H1 (cell line): ENCODE results near the gene SPANXD. TPM values are rescaled to one million over a fixed set of nuclear protein-coding genes. Genes with fewer than 3 reads are reported as not detected.

ENCODE experiments used
- CTCF ChIA-PET: fragments of 300-600 bp; sonication (Branson Sonifier 250); formaldehyde crosslinking; loops from one replicate; lab custom pipeline; 2021; ENCODE audit not compliant: partially characterized antibody; lab: Charles Lee
- POLR2A ChIA-PET: fragments of 300-600 bp; sonication (Branson Sonifier 250); formaldehyde crosslinking; loops from one replicate; lab custom pipeline; 2021; ENCODE audit warnings: inconsistent platforms; ENCODE audit not compliant: partially characterized antibody; lab: Charles Lee
- DNase-seq, 2 experiments: peaks; one replicate each; pipeline versions ENCODE4 v3.0.0 to v3.0.0-alpha.2; 2010 to 2022; ENCODE audit warnings: low spot score in 2 of 2, low read depth in 1 of 2, mixed read lengths in 1 of 2
- FAIRE-seq: peaks from 2 replicates; lab custom pipeline; 2011; peaks lifted over from hg19 to GRCh38; lab: Jason Lieb, UNC
- H2AFZ ChIP-seq: 2 replicates; pipeline ENCODE4 v1.8.1; 2012; ENCODE audit warnings: low read length, inconsistent platforms
- H2AK5ac ChIP-seq: 2 replicates; pipeline ENCODE4 v1.6.1; 2013; ENCODE audit warnings: low read depth, low read length
- H2BK120ac ChIP-seq: replicated peaks from 2 replicates; pipeline ENCODE3; 2013; ENCODE audit warnings: low read depth, low read length, inconsistent platforms
- H2BK12ac ChIP-seq: 2 replicates; pipeline ENCODE4 v1.6.1; 2013; ENCODE audit warnings: low read depth, low read length
- H2BK15ac ChIP-seq: 2 replicates; pipeline ENCODE4 v1.6.1; 2013; ENCODE audit warnings: low read length
- H2BK20ac ChIP-seq: 2 replicates; pipeline ENCODE4 v1.6.1; 2013; ENCODE audit warnings: low read length
- H2BK5ac ChIP-seq: 2 replicates; pipeline ENCODE4 v1.6.1; 2013; ENCODE audit warnings: low read depth, low read length
- H3K14ac ChIP-seq: 2 replicates; pipeline ENCODE4 v1.6.1; 2013; ENCODE audit warnings: inconsistent platforms; ENCODE audit not compliant: insufficient read length
- H3K18ac ChIP-seq: 2 replicates; pipeline ENCODE4 v1.6.1; 2013; ENCODE audit warnings: low read length; ENCODE audit errors: extremely low read depth
- H3K23ac ChIP-seq: 2 replicates; pipeline ENCODE4 v1.6.1; 2013; ENCODE audit warnings: inconsistent platforms; ENCODE audit not compliant: insufficient read length
- H3K23me2 ChIP-seq: 2 replicates; pipeline ENCODE4 v1.6.1; 2013; ENCODE audit warnings: low read depth, low read length
- H3K27ac ChIP-seq: 2 replicates; pipeline ENCODE4 v1.6.1; 2011; ENCODE audit warnings: low read depth, low read length, inconsistent platforms
- H3K27me3 ChIP-seq, 4 experiments: replicated peaks in 1 of 4; 1 replicate in 1 of 4; 2 replicates in 3 of 4; pipeline versions ENCODE4 v1.6.1 to v1.8.1; 2011 to 2013; ENCODE audit warnings: low read length in 3 of 4, mild to moderate bottlenecking in 3 of 4, inconsistent platforms in 2 of 4, mixed read lengths in 2 of 4, moderate library complexity in 1 of 4; ENCODE audit not compliant: control insufficient read depth in 3 of 4, insufficient read depth in 3 of 4; ENCODE audit errors: extremely low read depth in 1 of 4
- H3K36me3 ChIP-seq, 4 experiments: 2 replicates each; pipeline versions ENCODE4 v1.6.1 to v1.8.1; 2011 to 2013; ENCODE audit warnings: mild to moderate bottlenecking in 4 of 4, low read length in 3 of 4, moderate library complexity in 2 of 4, control low read depth in 1 of 4, inconsistent platforms in 1 of 4; ENCODE audit not compliant: insufficient read depth in 4 of 4, control insufficient read depth in 2 of 4
- H3K4ac ChIP-seq: replicated peaks from 2 replicates; pipeline ENCODE3; 2013; ENCODE audit warnings: low read length, low read depth, mixed read lengths, inconsistent platforms; ENCODE audit not compliant: insufficient read length
- H3K4me1 ChIP-seq, 4 experiments: replicated peaks in 1 of 4; 1 replicate in 1 of 4; 2 replicates in 3 of 4; pipeline versions ENCODE4 v1.6.1 to v1.8.1; 2011 to 2013; ENCODE audit warnings: low read length in 3 of 4, inconsistent platforms in 2 of 4, mixed read lengths in 1 of 4; ENCODE audit not compliant: insufficient read depth in 4 of 4, control insufficient read depth in 3 of 4
- H3K4me2 ChIP-seq, 2 experiments: 2 replicates each; pipeline versions ENCODE4 v1.6.1 to v1.8.1; 2011 to 2013; ENCODE audit warnings: low read depth in 2 of 2, low read length in 2 of 2, control low read depth in 1 of 2, inconsistent platforms in 1 of 2, mild to moderate bottlenecking in 1 of 2; ENCODE audit not compliant: insufficient read depth in 1 of 2
- H3K4me3 ChIP-seq, 4 experiments: fragments of 200-600, 300-600 bp in 1 of 4; sonication (generic), shearing (Covaris generic), sonication (Bioruptor Twin) in 1 of 4; 2 replicates each; pipeline versions ENCODE4 v1.5.1 to v1.8.1; 2011 to 2016; ENCODE audit warnings: low read length in 4 of 4, low read depth in 3 of 4, control low read depth in 2 of 4, inconsistent platforms in 2 of 4, mild to moderate bottlenecking in 2 of 4, mixed read lengths in 1 of 4, moderate library complexity in 1 of 4; ENCODE audit not compliant: insufficient read depth in 2 of 4; ENCODE audit errors: extremely low read depth in 1 of 4
- H3K56ac ChIP-seq: replicated peaks from 2 replicates; pipeline ENCODE3; 2013; ENCODE audit warnings: low read depth, mild to moderate bottlenecking, mixed read lengths, low read length, inconsistent platforms; ENCODE audit not compliant: insufficient read length
- H3K79me1 ChIP-seq: 2 replicates; pipeline ENCODE4 v1.6.1; 2013; ENCODE audit warnings: low read depth, low read length, control low read depth
- H3K79me2 ChIP-seq, 2 experiments: 2 replicates each; pipeline versions ENCODE4 v1.6.1 to v1.8.1; 2012 to 2013; ENCODE audit warnings: low read length in 2 of 2, mild to moderate bottlenecking in 2 of 2, inconsistent platforms in 1 of 2; ENCODE audit not compliant: insufficient read depth in 2 of 2, control insufficient read depth in 1 of 2
- H3K9ac ChIP-seq, 4 experiments: replicated peaks in 1 of 4; 1 replicate in 1 of 4; 2 replicates in 3 of 4; pipeline versions ENCODE4 v1.6.1 to v1.8.1; 2011 to 2013; ENCODE audit warnings: low read depth in 3 of 4, low read length in 3 of 4, control low read depth in 2 of 4, mild to moderate bottlenecking in 2 of 4, moderate library complexity in 2 of 4, inconsistent platforms in 1 of 4; ENCODE audit errors: extremely low read depth in 1 of 4
- H3K9me3 ChIP-seq, 2 experiments: 2 replicates each; pipeline versions ENCODE4 v1.6.1 to v1.8.1; 2012 to 2013; ENCODE audit warnings: mild to moderate bottlenecking in 2 of 2, moderate library complexity in 2 of 2, control low read depth in 1 of 2, inconsistent platforms in 1 of 2, low read depth in 1 of 2, low read length in 1 of 2, mixed read lengths in 1 of 2; ENCODE audit not compliant: insufficient read depth in 2 of 2
- H4K20me1 ChIP-seq, 2 experiments: replicated peaks in 1 of 2; 2 replicates each; pipeline versions ENCODE3 to v1.8.1; 2011 to 2013; ENCODE audit warnings: inconsistent platforms in 2 of 2, low read length in 2 of 2, mild to moderate bottlenecking in 1 of 2; ENCODE audit not compliant: insufficient read depth in 2 of 2, control insufficient read depth in 1 of 2
- H4K5ac ChIP-seq: 2 replicates; pipeline ENCODE4 v1.6.1; 2013; ENCODE audit warnings: low read length, low read depth, mixed read lengths, inconsistent platforms; ENCODE audit not compliant: insufficient read length
- H4K8ac ChIP-seq: 2 replicates; pipeline ENCODE4 v1.8.0; 2013; ENCODE audit warnings: mild to moderate bottlenecking, moderate library complexity, low read length, inconsistent platforms; ENCODE audit not compliant: insufficient read depth; ENCODE audit errors: extremely low read depth
- H4K91ac ChIP-seq: replicated peaks from 2 replicates; pipeline ENCODE3; 2013; ENCODE audit warnings: low read length, mixed read lengths, inconsistent platforms; ENCODE audit not compliant: insufficient read length
- CBX5 ChIP-seq: fragments of 300-800, 300-1000 bp; sonication (generic); IDR thresholded peaks from 2 replicates; pipeline ENCODE4 v1.7.1; 2016; ENCODE audit warnings: antibody characterized with exemption, low read length, low read depth
- SP4 ChIP-seq: IDR thresholded peaks from 2 replicates; pipeline ENCODE4 v1.6.1; 2012; ENCODE audit warnings: low read length, inconsistent platforms
- WGBS, 2 experiments: shearing (Covaris generic) in 1 of 2; methylation state at CpG; one replicate each; pipeline versions ENCODE4 v1.1.6 to v1.1.7; 2013 to 2015; ENCODE audit warnings: low lambda C conversion rate in 2 of 2, mixed read lengths in 2 of 2, inconsistent platforms in 1 of 2, low coverage in 1 of 2, missing lambda C conversion rate in 1 of 2; ENCODE audit not compliant: insufficient replicate concordance in 2 of 2, insufficient coverage in 1 of 2, insufficient read length in 1 of 2; ENCODE audit errors: extremely low coverage in 1 of 2, missing lambda C conversion rate in 1 of 2; 5-methylcytosine and 5-hydroxymethylcytosine counted together
- polyA plus RNA-seq, 7 experiments: library from polyadenylated mRNA; depleted of rRNA in 3 of 7; stranded (reverse) in 5 of 7; unstranded in 2 of 7; fragments of >200 nt in 5 of 7; fragments of 200-250 nt in 2 of 7; gene quantifications; 1 replicate in 5 of 7; 2 replicates in 1 of 7; 4 replicates in 1 of 7; pipeline versions ENCODE4 v1.2.1 to v1.2.3, GENCODE V29; 2011 to 2013; ENCODE audit warnings: missing spikeins in 2 of 7, mixed read lengths in 2 of 7
- total RNA-seq: library from RNA; stranded (reverse); fragmentation: NEBNext Ultra II Directional; extraction: Animal tissue kit (Norgen Biotek cat#: 25700); gene quantifications from 2 replicates; pipeline ENCODE4 v1.2.1, GENCODE V29; 2021

SPANXD gene
- total and polyA plus RNA-seq, 2 of the 8 experiments (the other 6 are each of a cell fraction or from before 2014, with no cell fraction given): not detected

- Histone ChIP-seq H2BK15ac (no peak overlapping the region), H3K4me2 (no peak overlapping the region), H3K27ac (no peak overlapping the region), H3K27me3 (no peaks in the 10 kb centered on the region), H4K8ac (no peak overlapping the region), H3K14ac (no peak overlapping the region), H2AK5ac (no peak overlapping the region), H3K79me2 (no peaks in the 10 kb centered on the region), H4K91ac (no peak overlapping the region), H3K23me2 (no peaks in the 10 kb centered on the region), H3K4ac (no peak overlapping the region), H3K9ac (no peak overlapping the region), H2BK5ac (no peak overlapping the region), H2BK120ac (no peak overlapping the region), H3K9me3 (no peaks in the 10 kb centered on the region), H2BK12ac (no peak overlapping the region), H3K18ac (no peak overlapping the region), H2AFZ (no peak overlapping the region), H4K20me1 (no peaks in the 10 kb centered on the region), H3K4me1 (no peaks in the 10 kb centered on the region), H2BK20ac (no peak overlapping the region), H3K56ac (no peak overlapping the region), H3K79me1 (no peaks in the 10 kb centered on the region), H3K23ac (no peak overlapping the region), H3K36me3 (no peaks in the 10 kb centered on the region), H4K5ac (no peak overlapping the region), H3K4me3 (no peak overlapping the region)
- DNase-seq: no peak
- WGBS, 2 experiments: 89% methylated on average over 4 of the region's 4 CpGs; no CpG with 5 or more reads in 1 of the 2 experiments
- ChIA-PET CTCF (no interaction called here), POLR2A (no interaction called here)
- no peak for FAIRE-seq
- TF ChIP-seq SP4 (no peak), CBX5 (no peak)
Measured at GRCh38 chrX:141668371-141668770, 30.2 kb downstream of the SPANXD start.
